Measurements from ENCODE around the gene ETV6.

ETV6 gene

GRCh38 chr12:11697670-11698387 lies 48.4 kb downstream of the ETV6 start:
- no peak for DNase-seq

DNA sequence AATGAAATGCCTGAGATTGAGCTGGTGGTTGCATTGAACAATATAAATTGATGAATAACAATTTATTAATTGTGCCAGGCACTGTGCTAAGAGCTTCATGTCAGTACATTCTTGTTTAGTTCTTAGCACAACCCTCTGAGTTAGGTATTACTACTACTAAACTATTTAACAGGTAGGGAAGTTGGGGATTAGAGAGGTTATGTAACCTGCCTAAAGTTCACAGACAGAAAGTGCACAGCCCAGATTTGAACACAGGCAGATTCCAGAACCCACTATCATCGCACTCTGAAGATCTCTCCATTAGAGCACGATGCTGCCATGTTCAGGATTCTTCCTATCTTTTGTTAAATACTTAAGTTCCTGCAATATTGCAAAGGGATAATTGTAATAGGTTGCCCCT lies 49.3 kb downstream of the ETV6 start:
- no peak for DNase-seq

GRCh38 chr12:11701433-11701832 lies 52.0 kb downstream of the ETV6 start:
- DNase-seq, result no peak

GRCh38 chr12:11702959-11703358 lies 53.5 kb downstream of the ETV6 start:
- peak; percentile 27 for DNase-seq

DNA sequence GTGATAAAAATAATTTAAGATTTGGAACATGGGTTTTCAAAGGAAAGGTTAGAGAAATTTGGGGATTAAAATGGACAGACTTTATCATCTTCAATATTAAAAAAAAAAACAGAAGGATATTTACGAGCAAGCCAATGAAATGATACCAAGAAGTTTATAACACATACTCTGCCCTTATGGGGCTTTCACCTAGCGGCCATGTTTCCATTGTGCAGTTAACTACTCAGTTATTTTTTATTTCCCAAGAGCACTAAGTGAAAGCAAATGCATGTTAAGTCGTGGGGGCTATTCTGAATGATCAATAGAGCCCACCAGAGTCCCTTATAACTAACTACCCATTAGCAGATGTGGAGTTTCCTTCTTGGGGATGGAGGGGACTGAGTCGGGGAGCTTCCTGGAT lies 53.9 kb downstream of the ETV6 start:
- DNase-seq, result no peak

DNA sequence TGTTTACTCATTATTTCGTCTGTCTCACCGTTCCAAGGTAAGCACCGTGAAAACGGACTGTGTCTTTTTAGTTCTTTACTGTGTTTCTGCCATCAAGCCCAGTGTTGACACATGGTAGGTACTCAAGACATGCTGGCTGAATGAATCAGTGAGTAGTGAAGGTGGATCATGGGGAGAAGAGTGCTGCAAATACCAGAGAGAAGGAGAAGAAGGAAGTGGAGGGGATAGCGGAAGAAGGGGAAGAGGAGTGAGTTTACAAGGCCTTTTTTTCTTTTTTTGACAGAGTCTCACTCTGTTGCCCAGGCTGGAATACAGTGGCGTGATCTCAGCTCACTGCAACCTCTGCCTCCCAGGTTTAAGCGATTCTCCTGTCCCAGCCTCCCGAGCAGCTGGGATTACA lies 54.6 kb downstream of the ETV6 start:
- no peak for DNase-seq

- DNase-seq, result no peak
Measured at GRCh38 chr12:11705010-11705409, 55.5 kb downstream of the ETV6 start.

- DNase-seq, result no peak
Measured at GRCh38 chr12:11706509-11707379, 57.3 kb downstream of the ETV6 start.

- no peak for DNase-seq
Measured at GRCh38 chr12:11707535-11707934, 58.1 kb downstream of the ETV6 start.

DNA sequence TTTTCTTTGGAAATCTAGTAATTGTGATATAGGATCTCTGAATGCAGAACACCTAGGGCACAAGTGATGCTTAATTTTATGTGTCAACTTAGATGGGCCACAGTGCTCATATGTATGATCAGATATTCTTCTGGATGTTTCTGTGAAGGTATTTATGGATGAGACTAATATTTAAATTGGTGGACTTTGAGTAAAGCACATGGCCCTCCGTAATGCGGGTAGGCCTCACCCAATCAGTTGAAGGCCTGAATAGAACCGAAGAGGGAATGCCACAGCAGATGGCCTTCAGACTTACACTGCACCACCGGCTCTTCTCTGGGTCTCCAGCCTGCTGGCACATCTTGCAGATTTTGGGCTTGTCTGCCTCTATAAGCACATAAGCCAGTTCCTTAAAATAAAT lies 60.0 kb downstream of the ETV6 start:
- DNase-seq, result no peak

DNA sequence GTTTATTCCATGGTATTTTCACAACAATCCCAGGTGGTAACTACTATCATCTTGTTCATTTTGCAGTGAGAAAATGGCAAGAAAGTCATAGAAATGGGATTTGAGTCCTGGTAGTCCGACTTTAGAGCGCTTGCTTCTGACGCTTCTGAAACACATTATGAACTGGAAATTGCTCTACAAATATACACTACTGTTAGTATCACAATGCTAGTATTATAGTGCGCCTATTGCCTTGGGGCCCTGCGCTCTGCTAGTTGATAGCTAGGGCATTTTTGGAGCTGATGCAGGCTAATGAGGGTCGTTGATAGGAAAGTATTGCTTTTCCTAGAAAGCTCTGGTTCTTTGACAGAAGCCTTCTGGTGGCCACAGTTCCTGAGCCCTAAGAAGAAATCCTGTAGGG lies 61.0 kb downstream of the ETV6 start:
- DNase-seq, result no peak

GRCh38 chr12:11710906-11711305 lies 61.4 kb downstream of the ETV6 start:
- no peak for DNase-seq

GRCh38 chr12:11711651-11712327 lies 62.3 kb downstream of the ETV6 start:
- DNase-seq, result no peak

- no peak for DNase-seq
Measured at GRCh38 chr12:11712491-11712890, 63.0 kb downstream of the ETV6 start.

GRCh38 chr12:11713202-11713601 lies 63.7 kb downstream of the ETV6 start:
- DNase-seq, result no peak

DNA sequence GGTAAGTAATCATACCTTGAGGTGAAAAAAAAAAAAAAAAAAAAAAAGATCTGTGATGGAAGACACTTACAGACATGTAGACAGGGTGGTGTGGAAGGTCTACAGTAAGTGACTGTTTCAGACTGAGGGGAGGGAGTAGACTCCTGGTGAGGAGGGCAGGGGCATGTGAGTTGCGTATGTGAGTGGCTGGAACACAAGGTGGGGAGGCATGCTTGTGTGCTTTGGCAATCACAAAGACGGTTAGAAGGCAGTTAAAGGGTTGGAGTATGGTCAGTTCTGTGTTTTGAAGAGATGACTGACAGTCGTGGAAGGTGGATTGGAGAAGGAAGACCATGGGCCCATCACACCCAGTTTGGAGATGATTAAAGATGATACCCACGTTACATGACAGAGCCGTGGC lies 65.2 kb downstream of the ETV6 start:
- no peak for DNase-seq

- DNase-seq, result no peak
Measured at GRCh38 chr12:11715621-11716020, 66.1 kb downstream of the ETV6 start.

DNA sequence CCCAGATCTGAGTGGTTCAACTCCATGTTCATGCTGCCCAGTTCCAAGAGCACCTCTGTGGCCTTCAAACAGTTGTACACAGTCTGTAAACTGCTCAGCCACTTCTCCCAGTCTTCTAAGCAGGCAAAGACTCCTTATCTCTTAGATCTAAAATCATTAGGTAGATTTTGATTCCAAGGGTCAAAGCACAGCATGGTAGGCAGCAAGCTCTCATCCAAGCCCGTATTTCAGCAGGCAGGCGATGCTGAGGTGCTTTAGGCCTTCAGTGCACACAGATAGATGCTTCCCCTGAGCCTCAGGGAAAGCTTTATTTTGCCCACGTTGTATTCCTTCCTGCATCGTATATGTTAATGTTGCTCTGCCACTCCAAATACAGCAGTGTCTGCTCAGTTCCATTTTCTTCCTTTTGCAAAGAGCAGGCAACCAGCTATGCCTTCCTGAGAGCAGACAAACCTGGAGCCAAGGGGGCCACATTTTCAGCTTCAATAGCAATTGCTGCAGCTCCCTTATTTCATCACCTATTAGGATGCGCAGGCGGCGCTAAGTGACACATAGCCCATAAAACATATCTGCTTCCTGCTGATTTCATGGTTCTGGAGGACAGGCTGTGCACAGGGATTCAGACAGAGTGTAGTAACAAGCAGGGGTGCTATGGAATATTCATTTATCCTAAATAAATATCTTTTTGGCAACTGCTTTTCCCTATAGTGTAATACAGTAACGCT lies 67.5 kb downstream of the ETV6 start:
- no peak for DNase-seq

GRCh38 chr12:11717519-11717961 lies 68.1 kb downstream of the ETV6 start:
- DNase-seq, result no peak

DNA sequence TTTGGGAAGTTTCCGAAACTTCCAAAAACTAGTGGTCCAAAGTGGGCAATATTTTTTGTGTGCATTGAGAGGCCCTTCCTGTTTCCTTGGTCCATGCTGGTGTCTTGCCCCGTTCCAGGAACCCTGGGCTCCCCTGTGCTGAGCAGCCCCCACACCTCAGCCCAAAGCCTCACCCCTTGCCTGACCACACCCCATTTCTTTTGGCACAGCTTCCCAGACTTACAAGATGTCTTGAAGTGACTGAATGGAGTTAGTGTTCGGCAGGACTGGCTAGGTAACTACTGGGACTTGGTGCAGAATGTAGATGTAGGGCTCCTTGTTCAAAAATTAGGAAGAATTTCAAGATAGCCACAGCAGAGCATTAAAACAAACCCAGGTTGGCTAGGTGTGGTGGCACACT lies 68.6 kb downstream of the ETV6 start:
- DNase-seq, result no peak

DNA sequence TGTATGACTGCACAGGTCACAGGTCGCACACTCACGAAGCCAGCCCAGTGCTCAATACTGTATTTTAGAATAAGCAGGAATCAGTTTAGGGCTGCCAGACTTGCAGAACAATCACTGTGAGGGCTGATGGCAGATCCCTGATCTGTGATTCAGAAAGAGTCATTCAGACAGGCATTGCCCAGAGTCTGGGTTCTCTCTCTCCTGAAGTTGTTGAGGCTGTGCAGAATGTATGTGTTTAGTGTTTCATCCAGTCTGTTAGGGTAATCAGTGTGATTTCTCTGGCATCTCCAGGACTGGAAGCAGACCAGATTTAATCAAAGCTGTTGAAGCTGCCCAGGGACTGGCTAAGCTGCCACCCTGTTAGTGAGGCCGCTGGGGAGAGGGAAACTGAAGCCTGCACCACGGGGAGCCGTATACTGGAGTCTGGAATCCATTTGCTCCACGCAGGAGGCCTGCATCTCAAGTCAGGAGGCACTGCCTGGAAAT lies 69.3 kb downstream of the ETV6 start:
- no peak for DNase-seq

DNA sequence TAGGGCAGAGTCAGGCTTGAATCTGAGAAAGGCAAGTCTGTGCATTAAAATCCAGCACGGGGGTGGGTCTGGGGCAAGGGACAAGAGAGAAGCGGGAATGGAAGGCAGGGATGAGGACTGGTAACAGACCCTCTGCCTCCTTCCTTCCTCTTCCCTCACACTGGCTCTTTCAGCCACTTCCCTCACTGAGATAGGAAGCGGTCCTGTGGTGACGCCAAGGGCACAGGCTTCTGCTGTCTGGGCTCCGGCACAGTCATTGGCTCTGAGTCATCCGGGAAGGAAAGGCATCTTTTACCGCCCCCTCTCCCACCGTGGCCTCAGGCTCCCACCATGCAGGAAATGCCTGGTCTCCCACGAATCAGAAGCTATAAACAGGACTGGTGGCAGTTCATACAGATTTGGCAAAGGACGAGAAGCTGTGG lies 70.2 kb downstream of the ETV6 start:
- peak; percentile 58 for DNase-seq

GRCh38 chr12:11722071-11722470 lies 72.6 kb downstream of the ETV6 start:
- no peak for DNase-seq
